GM12875 (cell line): ENCODE results near the gene MCF2L2.

Source experiments
- H3K4me3 ChIP-seq: one replicate; pipeline ENCODE4 v1.5.1; 2011; ENCODE audit warnings: low read depth, low read length, control low read depth
- CTCF ChIP-seq: IDR thresholded peaks from 2 replicates; pipeline ENCODE4 v1.5.1; 2011; ENCODE audit warnings: low read depth, mild to moderate bottlenecking, control low read depth, inconsistent platforms, low read length, moderate library complexity, borderline replicate concordance; ENCODE audit not compliant: insufficient read depth

Gene MCF2L2

GRCh38 chr3:183252973-183253527 lies 175.4 kb downstream of the MCF2L2 start, which contains the start of gene B3GNT5:
Gene B3GNT5 (plus strand): TSS chr3:183253253. CDS start chr3:183269799, 16,546 bp downstream.
- TF ChIP-seq CTCF = no peak
- H3K4me3 ChIP-seq = peak within 1 kb of the TSS; percentile 40

GRCh38 chr3:183252118-183252782 lies 176.2 kb downstream of the MCF2L2 start:
- H3K4me3 ChIP-seq = no peak overlapping the region
- no peak for TF ChIP-seq CTCF

GRCh38 chr3:183249006-183249718 lies 179.3 kb downstream of the MCF2L2 start:
- no peak overlapping the region for H3K4me3 ChIP-seq
- TF ChIP-seq CTCF = no peak

- H3K4me3 ChIP-seq = no peak overlapping the region
- TF ChIP-seq CTCF = no peak
Measured at GRCh38 chr3:183247011-183247589, 181.3 kb downstream of the MCF2L2 start.

GRCh38 chr3:183244981-183245476 lies 183.4 kb downstream of the MCF2L2 start:
- TF ChIP-seq CTCF = no peak

GRCh38 chr3:183244219-183244618 lies 184.2 kb downstream of the MCF2L2 start:
- TF ChIP-seq CTCF = no peak
- no peak overlapping the region for H3K4me3 ChIP-seq

More at GRCh38 chr3:183244981-183245476, 183.4 kb downstream of the MCF2L2 start:
- H3K4me3 ChIP-seq = no peak overlapping the region

GRCh38 chr3:183242431-183242830 lies 186.0 kb downstream of the MCF2L2 start:
- no peak overlapping the region for H3K4me3 ChIP-seq
- no peak for TF ChIP-seq CTCF
